Measurements from ENCODE around the gene DLEC1.
"Not testable (repeated sequence)": the region's sequence is repeated elsewhere in the genome, so short reads cannot be mapped to it uniquely, and the experiment has no call there.

Gene DLEC1

GRCh38 chr3:38124324-38125122, 85.5 kb downstream of the DLEC1 start:
- no peak for FAIRE-seq

- FAIRE-seq = no peak
These were observed 86.5 kb downstream of the DLEC1 start for GRCh38 chr3:38125305-38126120.

GRCh38 chr3:38126121-38126892, 87.3 kb downstream of the DLEC1 start:
- no peak for FAIRE-seq

GRCh38 chr3:38127611-38128302, 88.7 kb downstream of the DLEC1 start:
- no peak for FAIRE-seq

DNA sequence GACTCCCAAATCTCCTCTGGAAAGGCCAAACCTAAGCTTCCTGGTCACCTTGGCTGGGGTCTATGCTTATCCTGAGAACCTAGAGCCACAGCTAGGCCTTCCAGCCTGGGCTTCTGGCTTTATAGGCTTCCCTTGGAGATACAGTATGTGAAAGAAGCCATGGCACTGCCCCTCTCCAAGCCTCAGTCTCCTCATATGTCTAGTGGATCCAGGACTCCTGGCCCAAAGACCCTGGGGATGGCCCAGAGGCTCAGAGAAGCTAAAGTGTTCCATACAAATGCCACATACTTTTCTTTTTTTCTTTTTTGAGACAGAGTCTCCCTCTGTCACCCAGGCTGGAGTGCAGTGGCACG, 89.3 kb downstream of the DLEC1 start:
- no peak for FAIRE-seq

GRCh38 chr3:38129058-38129457, 90.0 kb downstream of the DLEC1 start:
- FAIRE-seq = no peak

DNA sequence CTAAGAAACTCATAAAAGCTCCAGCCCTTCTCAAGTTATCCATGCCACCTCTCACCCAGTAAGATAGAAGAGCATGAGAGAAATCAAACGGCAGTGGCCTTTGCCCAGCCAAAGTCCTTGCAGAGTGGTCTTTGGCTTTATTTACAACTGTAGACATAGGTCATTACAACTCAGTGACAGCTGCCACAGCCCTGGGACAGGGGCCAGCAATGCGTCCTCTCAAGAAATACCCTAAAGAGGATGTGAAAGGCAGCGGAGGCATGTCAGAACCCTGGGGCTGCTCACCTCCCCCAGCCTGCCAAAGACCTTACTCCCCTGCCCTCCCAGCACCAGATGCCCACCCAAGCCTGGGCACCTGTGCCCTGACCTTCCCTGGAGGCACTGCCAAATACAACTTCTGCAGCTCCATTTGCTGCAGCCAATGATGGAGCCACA, 91.6 kb downstream of the DLEC1 start:
- FAIRE-seq = no peak

- FAIRE-seq = no peak
These were observed 92.8 kb downstream of the DLEC1 start for GRCh38 chr3:38131621-38132369.

GRCh38 chr3:38133209-38133556, 94.2 kb downstream of the DLEC1 start:
- FAIRE-seq = no peak

GRCh38 chr3:38133557-38134405, 94.8 kb downstream of the DLEC1 start:
- FAIRE-seq = no peak

DNA sequence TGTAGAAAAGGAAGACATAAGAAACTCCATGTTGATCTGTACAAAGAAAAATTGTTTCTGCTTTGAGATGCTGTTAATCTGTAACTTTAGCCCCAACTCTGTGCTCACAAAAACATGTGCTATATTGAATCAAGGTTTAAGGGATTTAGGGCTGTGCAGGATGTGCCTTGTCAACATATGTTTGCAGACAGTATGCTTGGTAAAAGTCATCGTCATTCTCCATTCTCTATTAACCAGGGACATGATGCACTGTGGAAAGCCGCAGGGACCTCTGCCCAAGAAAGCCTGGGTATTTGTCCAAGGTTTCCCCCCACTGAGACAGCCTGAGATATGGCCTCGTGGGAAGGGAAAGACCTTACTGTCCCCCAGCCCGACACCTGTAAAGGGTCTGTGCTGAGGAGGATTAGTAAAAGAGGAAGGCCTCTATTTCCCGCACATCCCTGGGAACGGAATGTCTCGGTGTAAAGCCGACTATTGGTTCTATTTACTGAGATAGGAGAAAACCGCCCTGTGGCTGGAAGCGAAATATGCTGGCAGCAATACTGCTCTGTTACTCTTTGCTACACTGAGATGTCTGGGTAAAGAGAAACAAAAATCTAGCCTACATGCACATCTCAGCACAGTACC, 95.6 kb downstream of the DLEC1 start:
- FAIRE-seq = not testable (repeated sequence)

DNA sequence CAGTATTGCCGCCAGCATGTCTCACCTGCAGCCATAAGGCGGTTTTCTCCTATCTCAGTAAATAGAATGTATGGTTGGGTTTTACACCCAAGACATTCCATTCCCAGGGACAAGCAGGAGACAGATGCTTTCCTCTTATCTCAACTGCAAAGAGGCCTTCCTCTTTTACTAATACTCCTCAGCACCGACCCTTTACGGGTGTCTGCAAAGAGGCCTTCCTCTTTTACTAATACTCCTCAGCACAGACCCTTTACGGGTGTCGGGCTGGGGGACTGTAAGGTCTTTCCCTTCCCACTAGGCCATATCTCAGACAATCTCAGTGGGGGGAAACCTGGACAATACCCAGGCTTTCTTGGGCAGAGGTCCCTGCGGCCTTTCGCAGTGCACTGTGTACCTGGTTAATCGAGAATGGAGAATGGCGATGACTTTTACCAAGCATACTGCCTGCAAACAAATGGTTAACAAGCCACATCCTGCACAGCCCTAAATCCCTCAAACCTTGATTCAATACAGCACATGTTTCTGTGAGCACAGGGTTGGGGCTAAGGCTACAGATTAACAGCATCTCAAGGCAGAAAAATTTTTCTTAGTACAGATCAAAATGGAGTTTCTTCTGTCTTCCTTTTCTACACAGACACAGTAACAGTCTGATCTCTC, 96.7 kb downstream of the DLEC1 start:
- FAIRE-seq = not testable (repeated sequence)

DNA sequence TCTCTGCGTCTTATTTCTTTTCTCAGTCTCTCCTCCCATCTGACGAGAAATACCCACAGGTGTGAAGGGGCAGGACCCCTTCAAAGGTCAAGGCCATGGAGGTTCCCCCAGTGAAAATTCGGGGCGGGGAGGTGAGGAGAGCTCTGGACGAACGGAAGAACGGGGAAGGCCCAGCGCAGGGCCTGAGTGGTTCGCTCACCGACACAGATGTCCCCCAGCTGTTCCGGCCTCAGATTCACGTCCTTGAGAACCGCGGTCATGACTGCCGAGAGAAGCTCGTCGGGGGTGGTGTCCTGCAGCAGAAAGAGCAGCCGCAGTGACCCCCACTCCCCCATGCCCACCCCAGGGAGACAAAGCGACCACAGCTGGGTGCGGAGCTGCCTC, 97.4 kb downstream of the DLEC1 start:
- no peak for FAIRE-seq

- FAIRE-seq = peak; percentile 99
These were observed 98.0 kb downstream of the DLEC1 start, which contains the start of gene ACAA1 for GRCh38 chr3:38136777-38137614. ACAA1 (minus strand) TSS chr3:38137127; CDS start chr3:38137035, 92 bp downstream.

GRCh38 chr3:38137615-38138348, 98.8 kb downstream of the DLEC1 start:
- FAIRE-seq = no peak

GRCh38 chr3:38138349-38139190, 99.6 kb downstream of the DLEC1 start, which contains the start of gene MYD88:
MYD88 (plus strand) TSS chr3:38138661; CDS start chr3:38138701, 40 bp downstream.
- FAIRE-seq = no peak

DNA sequence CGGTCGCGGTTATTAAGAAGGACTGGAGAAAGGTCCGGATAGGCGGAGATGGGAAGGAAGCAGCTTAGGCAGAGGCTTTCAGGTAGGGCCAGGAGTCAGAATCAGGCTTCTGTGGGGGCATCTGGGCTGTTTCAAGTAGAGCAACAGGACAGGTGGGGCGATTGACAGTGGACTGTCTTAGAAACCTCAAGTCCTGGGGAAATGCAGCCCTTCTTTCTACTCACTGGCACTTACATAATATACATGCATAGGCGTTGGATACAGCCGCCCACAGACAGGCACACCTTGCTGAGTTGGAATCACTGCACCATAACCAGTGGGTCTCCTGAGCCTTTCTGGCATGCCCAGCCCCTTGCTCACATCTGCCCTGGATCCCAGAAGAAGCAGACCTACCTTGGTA, 100.2 kb downstream of the DLEC1 start:
- FAIRE-seq = no peak
